ENCODE measurements around the gene FN1. TPM values are rescaled to one million over a fixed set of nuclear protein-coding genes. Genes with fewer than 3 reads are reported as not detected.

The FN1 gene
- total RNA-seq, 2 donors from 2014 or later, result 369 to 1,092 TPM

DNA sequence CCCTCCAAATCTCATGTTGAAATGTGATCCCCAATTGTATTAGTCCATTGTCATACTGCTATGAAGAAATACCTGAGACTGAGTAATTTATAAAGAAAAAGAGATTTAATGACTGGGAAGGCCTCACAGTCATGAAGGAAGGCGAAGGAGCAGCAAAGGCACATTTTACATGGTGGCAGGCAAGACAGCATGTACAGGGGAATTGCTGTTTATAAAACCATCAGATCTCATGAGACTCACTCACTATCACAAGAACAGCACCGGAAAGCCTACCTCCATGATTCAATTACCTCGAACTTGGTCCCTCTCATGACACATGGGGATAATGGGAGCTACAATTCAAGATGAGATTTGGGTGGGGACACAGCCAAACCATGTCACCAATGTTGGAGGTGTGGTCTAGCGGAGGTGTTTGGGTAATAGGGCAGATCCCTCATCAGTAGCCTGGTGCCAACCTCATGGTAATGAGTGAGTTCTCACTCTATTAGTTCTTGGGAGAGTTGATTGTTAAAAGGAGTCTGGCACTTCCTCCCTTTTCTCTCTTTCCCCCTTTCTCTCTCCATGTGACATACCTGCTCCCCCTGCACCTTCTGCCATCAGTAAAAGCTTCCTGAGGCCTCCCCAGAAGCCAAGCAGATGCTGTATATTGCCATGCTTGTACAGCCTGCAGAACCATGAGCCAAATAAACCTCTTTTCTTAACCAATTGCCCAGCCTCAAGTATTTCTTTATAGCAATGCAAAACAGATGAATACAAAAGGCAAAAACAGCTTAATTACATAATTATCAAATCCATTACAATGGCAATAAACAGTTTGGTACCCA, 14.5 kb upstream of the FN1 start:
- no peak overlapping the region for H3K4me3 ChIP-seq
- H3K4me1 ChIP-seq, result no peaks in the 10 kb centered on the region
- no peak for DNase-seq (ENCODE audit: low spot score)
- no peak for TF ChIP-seq CTCF (IDR thresholded peaks at IDR 0.05)
- no peak overlapping the region for H3K27ac ChIP-seq
- no peaks in the 10 kb centered on the region for H3K36me3 ChIP-seq
- H3K9me3 ChIP-seq, result no peaks in the 10 kb centered on the region
- no peaks in the 10 kb centered on the region for H3K27me3 ChIP-seq

GRCh38 chr2:215447673-215448081, 11.8 kb upstream of the FN1 start:
- Histone ChIP-seq H3K27me3 (no peaks in the 10 kb centered on the region), H3K27ac (no peak overlapping the region), H3K4me3 (no peak overlapping the region), H3K9me3 (no peaks in the 10 kb centered on the region), H3K36me3 (no peaks in the 10 kb centered on the region), H3K4me1 (no peaks in the 10 kb centered on the region)
- TF ChIP-seq CTCF (IDR thresholded peaks at IDR 0.05), result no peak
- DNase-seq (ENCODE audit: low spot score), result no peak

DNA sequence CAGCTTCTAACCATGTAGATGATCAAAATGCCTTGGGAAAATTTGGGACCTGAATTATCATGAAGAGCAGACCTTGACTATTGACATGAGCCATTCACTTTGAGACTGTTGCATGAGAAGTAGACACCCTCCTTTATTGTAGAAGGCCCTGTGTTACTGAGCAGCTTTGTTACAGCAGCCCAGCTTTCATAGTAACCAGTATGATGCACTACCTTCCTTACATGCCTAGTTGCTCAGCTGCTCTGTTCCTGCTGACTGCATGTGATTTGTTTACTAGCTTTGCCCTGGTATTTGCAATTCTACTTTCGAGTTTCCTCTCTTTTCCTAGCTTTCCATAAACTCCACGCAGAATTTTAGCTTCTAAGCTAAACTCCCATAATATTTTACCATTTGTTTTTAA, 11.2 kb upstream of the FN1 start:
- H3K9me3 ChIP-seq, result no peaks in the 10 kb centered on the region
- H3K27me3 ChIP-seq, result no peaks in the 10 kb centered on the region
- no peaks in the 10 kb centered on the region for H3K36me3 ChIP-seq
- DNase-seq (ENCODE audit: low spot score), result no peak
- H3K27ac ChIP-seq, result no peak overlapping the region
- no peak for TF ChIP-seq CTCF (IDR thresholded peaks at IDR 0.05)
- H3K4me3 ChIP-seq, result no peak overlapping the region
- no peaks in the 10 kb centered on the region for H3K4me1 ChIP-seq

GRCh38 chr2:215442401-215442787, 6.5 kb upstream of the FN1 start:
- no peak for DNase-seq (ENCODE audit: low spot score)
- H3K27ac ChIP-seq, result no peak overlapping the region
- no peak overlapping the region for H3K4me3 ChIP-seq
- H3K4me1 ChIP-seq, result no peaks in the 10 kb centered on the region
- H3K36me3 ChIP-seq, result no peaks in the 10 kb centered on the region
- TF ChIP-seq CTCF (IDR thresholded peaks at IDR 0.05), result no peak
- no peaks in the 10 kb centered on the region for H3K9me3 ChIP-seq
- H3K27me3 ChIP-seq, result no peaks in the 10 kb centered on the region

- DNase-seq (ENCODE audit: low spot score), result no peak
- H3K4me3 ChIP-seq, result no peak overlapping the region
- no peak for TF ChIP-seq CTCF (IDR thresholded peaks at IDR 0.05)
- no peaks in the 10 kb centered on the region for H3K9me3 ChIP-seq
- no peaks in the 10 kb centered on the region for H3K36me3 ChIP-seq
- no peak overlapping the region for H3K27ac ChIP-seq
- no peaks in the 10 kb centered on the region for H3K27me3 ChIP-seq
- no peaks in the 10 kb centered on the region for H3K4me1 ChIP-seq
These were observed 5.9 kb upstream of the FN1 start for GRCh38 chr2:215441560-215442400.

All from right atrium auricular region (tissue), 2 donors.